Breast epithelium (tissue), 3 donors: Measurements from ENCODE around the gene FAN1.

ENCODE experiments used
- CTCF ChIP-seq, 3 donors: fragments of 450-650 bp; IDR thresholded peaks; one replicate each; pipeline ENCODE4 v1.5.1; 2016 to 2017; ENCODE audit warnings: antibody characterized with exemption in 3 of 3, mild to moderate bottlenecking in 3 of 3, moderate library complexity in 3 of 3
- POLR2A ChIP-seq: fragments of 450-650 bp; IDR thresholded peaks from one replicate; pipeline ENCODE4 v1.6.1; 2016; ENCODE audit warnings: antibody characterized with exemption, mild to moderate bottlenecking, moderate library complexity
- POLR2AphosphoS5 ChIP-seq, 3 donors: sonication (generic); formaldehyde crosslinking; IDR thresholded peaks; one replicate each; pipeline ENCODE4 v1.6.1; 2017; ENCODE audit warnings: antibody characterized with exemption in 3 of 3

- TF ChIP-seq CTCF (IDR thresholded peaks at IDR 0.05) (no peak), POLR2A (no peak), POLR2AphosphoS5 (IDR thresholded peaks at IDR 0.05) (no peak)
These were observed 74.6 kb downstream of the FAN1 start for GRCh38 chr15:30978328-30978727.
